Measurements from ENCODE around the gene GRIK4. TPM values are rescaled to one million over a fixed set of nuclear protein-coding genes. Genes with fewer than 3 reads are reported as not detected.

The GRIK4 gene
- total RNA-seq, 2 experiments from 2014 or later: 0.06 TPM; not detected in 1

- no peak for DNase-seq (ENCODE audit: low spot score)
- POLR2A ChIA-PET: interaction anchor here (0.7 to 1.0 kb wide), 2 partner anchors 11 to 21 kb away, joined by 3 read pairs; no protein-coding TSS in a partner anchor
- intact Hi-C loops (cut with micrococcal nuclease; ENCODE audit: unreplicated experiment): no loop called here
Observed at GRCh38 chr11:121035780-121036179, 524.2 kb downstream of the GRIK4 start.

GRCh38 chr11:121037016-121037415 lies 525.5 kb downstream of the GRIK4 start:
- ChIA-PET CTCF (ENCODE audit: unreplicated experiment) (no interaction called here), POLR2A (interaction anchor here (1.0 kb wide), 2 partner anchors 16 to 22 kb away, joined by 3 to 4 read pairs; no protein-coding TSS in a partner anchor)
- no TSS peak for BruUV-seq (replicated peaks)
- Histone ChIP-seq H3K27ac (ENCODE audit: low read depth, low read length, poor library complexity, severe bottlenecking) (no peak overlapping the region), H4K20me1 (ENCODE audit: insufficient read depth, low read length) (0 out of 2 replicates have a peak, but pooled peaks cover 5% of the 10 kb centered on the region), H3K79me2 (ENCODE audit: insufficient read depth, low read depth, low read length) (no peaks in the 10 kb centered on the region), H3K4me2 (ENCODE audit: low read length) (no peak overlapping the region), H3K9me3 (ENCODE audit: low read length) (no peaks in the 10 kb centered on the region), H3K4me3 (ENCODE audit: low read depth, low read length, poor library complexity, severe bottlenecking) (no peak overlapping the region), H3K9me2 (ENCODE audit: insufficient read depth, low read length) (no peaks in the 10 kb centered on the region), H2AFZ (ENCODE audit: low read length) (no peak overlapping the region), H3K4me1 (ENCODE audit: insufficient read depth, low read length, poor library complexity, severe bottlenecking) (no peaks in the 10 kb centered on the region), H3K36me3 (ENCODE audit: insufficient read depth, low read length) (no peaks in the 10 kb centered on the region)
- intact Hi-C loops (cut with micrococcal nuclease; ENCODE audit: unreplicated experiment): no loop called here
- no peak for DNase-seq (ENCODE audit: low spot score)
- TF ChIP-seq CTCF (conservative IDR thresholded peaks at IDR 0.05; ENCODE audit: low read length) (no peak), EZH2phosphoT487 (IDR thresholded peaks at IDR 0.05; ENCODE audit: borderline replicate concordance, low read depth, low read length) (no peak)

More at GRCh38 chr11:121035780-121036179, 524.2 kb downstream of the GRIK4 start:
- no TSS peak for BruUV-seq (replicated peaks)
- no peaks in the 10 kb centered on the region for H3K36me3 ChIP-seq (ENCODE audit: insufficient read depth, low read length)
- no peak overlapping the region for H2AFZ ChIP-seq (ENCODE audit: low read length)
- H3K9me3 ChIP-seq (ENCODE audit: low read length): no peaks in the 10 kb centered on the region
- H3K9me2 ChIP-seq (ENCODE audit: insufficient read depth, low read length): no peaks in the 10 kb centered on the region
- no peak overlapping the region for H3K4me2 ChIP-seq (ENCODE audit: low read length)
- 0 out of 2 replicates have a peak, but pooled peaks cover 5% of the 10 kb centered on the region for H4K20me1 ChIP-seq (ENCODE audit: insufficient read depth, low read length)
- H3K27ac ChIP-seq (ENCODE audit: low read depth, low read length, poor library complexity, severe bottlenecking): no peak overlapping the region
- CTCF ChIA-PET (ENCODE audit: unreplicated experiment): no interaction called here
- H3K4me1 ChIP-seq (ENCODE audit: insufficient read depth, low read length, poor library complexity, severe bottlenecking): no peaks in the 10 kb centered on the region
- H3K79me2 ChIP-seq (ENCODE audit: insufficient read depth, low read depth, low read length): no peaks in the 10 kb centered on the region
- TF ChIP-seq EZH2phosphoT487 (IDR thresholded peaks at IDR 0.05; ENCODE audit: borderline replicate concordance, low read depth, low read length) (no peak), CTCF (conservative IDR thresholded peaks at IDR 0.05; ENCODE audit: low read length) (no peak)
- no peak overlapping the region for H3K4me3 ChIP-seq (ENCODE audit: low read depth, low read length, poor library complexity, severe bottlenecking)

Other genes with a start within 250 kb of the GRIK4 start
- 0.60 and 1.2 TPM in 2 replicates for gene TLCD5, start 186.4 kb upstream of the GRIK4 start, total RNA-seq (2014; rRNA removed; shearing (Covaris generic))
- gene TLCD5, start 186.4 kb upstream of the GRIK4 start, total RNA-seq (2022): 0.50 TPM in 1 of 2 replicates, not detected in the other
- gene ARHGEF12, start 175.3 kb upstream of the GRIK4 start, total RNA-seq (2014; rRNA removed; shearing (Covaris generic)): 16.1 and 22.4 TPM in 2 replicates
- gene ARHGEF12, start 175.3 kb upstream of the GRIK4 start, total RNA-seq (2022): 31.8 and 38.3 TPM in 2 replicates

Measured in OCI-LY7 (cell line).